WTC11 (cell line): ENCODE measurements around the gene CTAGE9. TPM values are rescaled to one million over a fixed set of nuclear protein-coding genes. Genes with fewer than 3 reads are reported as not detected.

Source experiments
- ATAC-seq: fragments of 200-7000 bp; cut with Tn5 transposase; 2 replicates; pipeline ENCODE4 v1.10.0; 2021; ENCODE audit warnings: mild to moderate bottlenecking, moderate library complexity
- CTCF ChIA-PET: fragments of 300-600 bp; sonication (Branson Sonifier 250); formaldehyde crosslinking; loops from one replicate; lab custom pipeline; 2021; ENCODE audit warnings: antibody characterized with exemption; lab: Charles Lee
- POLR2A ChIA-PET: fragments of 350-600 bp; sonication (Branson Sonifier 250); formaldehyde crosslinking; loops from one replicate; lab custom pipeline; 2021; ENCODE audit warnings: antibody characterized with exemption; lab: Charles Lee
- DNase-seq: peaks from one replicate; pipeline ENCODE4 v3.0.0; 2021; ENCODE audit warnings: low spot score
- H3K27ac Mint-ChIP-seq: 2 replicates; pipeline ENCODE4 v1.8.0; 2021; ENCODE audit warnings: mixed read lengths
- H3K27me3 Mint-ChIP-seq: 2 replicates; pipeline ENCODE4 v1.8.0; 2021; ENCODE audit warnings: low read depth, mild to moderate bottlenecking, moderate library complexity, mixed read lengths
- H3K36me3 Mint-ChIP-seq: 2 replicates; pipeline ENCODE4 v1.8.0; 2021; ENCODE audit warnings: mixed read lengths
- H3K4me1 Mint-ChIP-seq: 2 replicates; pipeline ENCODE4 v1.8.0; 2022; ENCODE audit warnings: mixed read lengths
- H3K4me3 Mint-ChIP-seq: 2 replicates; pipeline ENCODE4 v1.8.0; 2021; ENCODE audit warnings: mild to moderate bottlenecking, moderate library complexity, mixed read lengths
- H3K9me3 Mint-ChIP-seq: 2 replicates; pipeline ENCODE4 v1.8.0; 2021; ENCODE audit warnings: mixed read lengths
- CBFB ChIP-seq: sonication (generic); formaldehyde crosslinking; IDR thresholded peaks from 2 replicates; pipeline ENCODE4 v1.8.1; 2022; ENCODE audit warnings: mild to moderate bottlenecking, low read depth, missing genetic modification reagents
- CREM ChIP-seq: sonication (generic); formaldehyde crosslinking; IDR thresholded peaks from 2 replicates; pipeline ENCODE4 v1.8.1; 2022; ENCODE audit warnings: mild to moderate bottlenecking, missing genetic modification reagents, moderate library complexity
- KAT7 ChIP-seq: sonication (generic); formaldehyde crosslinking; IDR thresholded peaks from 2 replicates; pipeline ENCODE4 v1.8.1; 2023; ENCODE audit warnings: missing genetic modification reagents, mild to moderate bottlenecking, borderline replicate concordance
- NR2C2 ChIP-seq: sonication (generic); formaldehyde crosslinking; IDR thresholded peaks from 2 replicates; pipeline ENCODE4 v1.8.0; 2022; ENCODE audit warnings: mild to moderate bottlenecking, missing genetic modification reagents
- NR3C1 ChIP-seq: sonication (generic); formaldehyde crosslinking; conservative IDR thresholded peaks from 2 replicates; pipeline ENCODE4 v1.8.1; 2023; ENCODE audit warnings: low read depth, mild to moderate bottlenecking, missing genetic modification reagents
- PRRX2 ChIP-seq: fragments of 250-450 bp; sonication (Bioruptor Pico); IDR thresholded peaks from 2 replicates; pipeline ENCODE4 v1.8.0; 2021; ENCODE audit warnings: mild to moderate bottlenecking
- ZNF121 ChIP-seq: sonication (generic); formaldehyde crosslinking; IDR thresholded peaks from 2 replicates; pipeline ENCODE4 v1.8.0; 2023; ENCODE audit warnings: missing genetic modification reagents
- ZNF671 ChIP-seq: fragments of 250-450 bp; sonication (Bioruptor Pico); IDR thresholded peaks from 2 replicates; pipeline ENCODE4 v1.8.0; 2021; ENCODE audit warnings: mild to moderate bottlenecking
- total RNA-seq: library from RNA; stranded (reverse); gene quantifications from 3 replicates; pipeline ENCODE4 v1.2.3, GENCODE V29; 2021
- TF ChIP-seq, protein P1 (sequence below): fragments of 250-450 bp; sonication (Bioruptor Pico); IDR thresholded peaks from 2 replicates; pipeline ENCODE4 v1.9.0; 2021; ENCODE audit warnings: mild to moderate bottlenecking
- TF ChIP-seq, protein P2 (sequence below): sonication (generic); formaldehyde crosslinking; IDR thresholded peaks from 2 replicates; pipeline ENCODE4 v1.8.0; 2022; ENCODE audit warnings: mild to moderate bottlenecking, missing genetic modification reagents
- TF ChIP-seq, protein P3 (sequence below): sonication (generic); formaldehyde crosslinking; IDR thresholded peaks from 2 replicates; pipeline ENCODE4 v1.8.1; 2022; ENCODE audit warnings: missing genetic modification reagents, borderline replicate concordance
- TF ChIP-seq, protein P4 (sequence below): sonication (generic); formaldehyde crosslinking; conservative IDR thresholded peaks from 2 replicates; pipeline ENCODE4 v1.8.1; 2022; ENCODE audit warnings: mild to moderate bottlenecking, missing genetic modification reagents
- TF ChIP-seq, protein P5 (sequence below): fragments of 250-450 bp; sonication (Bioruptor Pico); IDR thresholded peaks from 2 replicates; pipeline ENCODE4 v1.9.0; 2021; ENCODE audit warnings: moderate library complexity, mild to moderate bottlenecking, inconsistent platforms, borderline replicate concordance
- TF ChIP-seq, protein P6 (sequence below): sonication (generic); formaldehyde crosslinking; IDR thresholded peaks from 2 replicates; pipeline ENCODE4 v1.8.0; 2022; ENCODE audit warnings: mild to moderate bottlenecking, missing genetic modification reagents
- TF ChIP-seq, protein P7 (sequence below): sonication (generic); formaldehyde crosslinking; IDR thresholded peaks from 2 replicates; pipeline ENCODE4 v1.8.0; 2023; ENCODE audit warnings: missing genetic modification reagents
- TF ChIP-seq, protein P8 (sequence below): sonication (generic); formaldehyde crosslinking; IDR thresholded peaks from 2 replicates; pipeline ENCODE4 v1.8.1; 2022; ENCODE audit warnings: low read depth, mild to moderate bottlenecking, moderate library complexity, missing genetic modification reagents, borderline replicate concordance
- TF ChIP-seq, protein P9 (sequence below): fragments of 250-450 bp; sonication (Bioruptor Pico); IDR thresholded peaks from 2 replicates; pipeline ENCODE4 v1.9.0; 2021; ENCODE audit warnings: mild to moderate bottlenecking, borderline replicate concordance

Gene CTAGE9
- total RNA-seq, 1 experiment from 2014 or later = 0.09 TPM

DNA sequence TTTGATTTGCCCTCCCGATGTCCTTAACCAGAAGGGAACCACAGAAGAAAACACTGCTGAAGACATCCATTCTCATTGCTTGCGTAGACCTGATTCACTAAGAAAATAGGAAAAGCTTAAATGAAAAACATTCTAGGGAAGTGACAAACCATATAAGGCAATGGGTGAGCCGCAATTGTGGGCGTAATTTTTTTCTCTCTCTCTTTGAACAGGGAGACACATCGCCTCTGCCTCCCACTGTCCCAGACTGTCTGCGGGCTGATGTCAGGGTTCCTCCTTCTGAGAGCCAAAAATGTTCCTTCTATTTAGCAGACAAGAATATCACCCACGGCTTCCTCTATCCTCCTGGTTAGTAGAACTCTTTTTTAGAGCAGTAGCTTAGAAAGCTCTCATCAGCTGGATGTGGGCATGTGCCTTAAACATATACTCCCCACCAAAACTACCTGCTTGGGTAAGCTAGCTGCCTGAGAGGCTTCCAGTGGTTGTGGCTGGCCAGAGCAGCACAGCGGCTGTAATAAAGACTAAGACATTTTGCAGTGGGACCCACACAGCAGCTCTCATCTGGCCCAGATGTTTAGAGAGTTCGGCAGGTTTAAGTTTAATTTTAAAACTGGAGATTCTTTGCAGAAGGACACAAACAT lies 22.7 kb upstream of the CTAGE9 start:
- ChIA-PET CTCF (interaction anchor here (0.8 to 1.1 kb wide), 2 partner anchors 38 to 39 kb away, joined by 4 read pairs; no protein-coding TSS in a partner anchor), POLR2A (no interaction called here)
- no peaks in the 10 kb centered on the region for H3K4me1 Mint-ChIP-seq
- no peak overlapping the region for H3K4me3 Mint-ChIP-seq
- H3K36me3 Mint-ChIP-seq = no peaks in the 10 kb centered on the region
- peak; percentile 74 for ATAC-seq
- no peaks in the 10 kb centered on the region for H3K9me3 Mint-ChIP-seq
- H3K27me3 Mint-ChIP-seq = peaks cover 13% of the 10 kb centered on the region
- DNase-seq = no peak
- H3K27ac Mint-ChIP-seq = no peak overlapping the region
- TF ChIP-seq KAT7 (no peak), PRRX2 (CRISPR knock-in tag) (no peak), ZNF121 (no peak), NR2C2 (no peak)
- TF ChIP-seq, protein P1, sequence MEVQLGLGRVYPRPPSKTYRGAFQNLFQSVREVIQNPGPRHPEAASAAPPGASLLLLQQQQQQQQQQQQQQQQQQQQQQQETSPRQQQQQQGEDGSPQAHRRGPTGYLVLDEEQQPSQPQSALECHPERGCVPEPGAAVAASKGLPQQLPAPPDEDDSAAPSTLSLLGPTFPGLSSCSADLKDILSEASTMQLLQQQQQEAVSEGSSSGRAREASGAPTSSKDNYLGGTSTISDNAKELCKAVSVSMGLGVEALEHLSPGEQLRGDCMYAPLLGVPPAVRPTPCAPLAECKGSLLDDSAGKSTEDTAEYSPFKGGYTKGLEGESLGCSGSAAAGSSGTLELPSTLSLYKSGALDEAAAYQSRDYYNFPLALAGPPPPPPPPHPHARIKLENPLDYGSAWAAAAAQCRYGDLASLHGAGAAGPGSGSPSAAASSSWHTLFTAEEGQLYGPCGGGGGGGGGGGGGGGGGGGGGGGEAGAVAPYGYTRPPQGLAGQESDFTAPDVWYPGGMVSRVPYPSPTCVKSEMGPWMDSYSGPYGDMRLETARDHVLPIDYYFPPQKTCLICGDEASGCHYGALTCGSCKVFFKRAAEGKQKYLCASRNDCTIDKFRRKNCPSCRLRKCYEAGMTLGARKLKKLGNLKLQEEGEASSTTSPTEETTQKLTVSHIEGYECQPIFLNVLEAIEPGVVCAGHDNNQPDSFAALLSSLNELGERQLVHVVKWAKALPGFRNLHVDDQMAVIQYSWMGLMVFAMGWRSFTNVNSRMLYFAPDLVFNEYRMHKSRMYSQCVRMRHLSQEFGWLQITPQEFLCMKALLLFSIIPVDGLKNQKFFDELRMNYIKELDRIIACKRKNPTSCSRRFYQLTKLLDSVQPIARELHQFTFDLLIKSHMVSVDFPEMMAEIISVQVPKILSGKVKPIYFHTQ (CRISPR knock-in tag) = no peak
- TF ChIP-seq, protein P2, sequence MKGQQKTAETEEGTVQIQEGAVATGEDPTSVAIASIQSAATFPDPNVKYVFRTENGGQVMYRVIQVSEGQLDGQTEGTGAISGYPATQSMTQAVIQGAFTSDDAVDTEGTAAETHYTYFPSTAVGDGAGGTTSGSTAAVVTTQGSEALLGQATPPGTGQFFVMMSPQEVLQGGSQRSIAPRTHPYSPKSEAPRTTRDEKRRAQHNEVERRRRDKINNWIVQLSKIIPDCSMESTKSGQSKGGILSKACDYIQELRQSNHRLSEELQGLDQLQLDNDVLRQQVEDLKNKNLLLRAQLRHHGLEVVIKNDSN (CRISPR knock-in tag) = no peak
- TF ChIP-seq, all 79 proteins: peak for 0

DNA sequence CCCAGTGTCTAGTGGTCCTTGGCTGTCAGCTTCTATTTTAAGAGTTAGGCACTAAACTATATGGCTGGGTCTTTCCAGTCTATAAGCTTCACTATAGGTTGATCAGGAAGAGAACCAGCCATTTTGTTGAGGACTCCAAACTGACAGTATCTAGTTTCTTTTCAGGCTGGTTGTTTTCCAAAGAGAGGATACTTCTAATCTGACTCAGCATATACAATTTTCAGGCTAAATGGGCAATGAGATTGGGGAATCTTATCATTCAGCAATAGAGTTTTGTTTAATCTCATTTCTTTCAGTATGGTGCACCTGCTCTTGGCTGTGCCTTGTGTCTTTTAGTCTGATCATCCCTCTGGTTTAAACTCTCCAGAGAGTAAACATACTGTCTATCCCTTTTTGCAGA lies 20.4 kb upstream of the CTAGE9 start:
- CTCF ChIA-PET = interaction anchor here (1.1 kb wide), 1 partner anchor 193 kb away, joined by 4 read pairs; no protein-coding TSS in a partner anchor
- H3K27me3 Mint-ChIP-seq = peaks cover 11% of the 10 kb centered on the region
- TF ChIP-seq, protein P3, sequence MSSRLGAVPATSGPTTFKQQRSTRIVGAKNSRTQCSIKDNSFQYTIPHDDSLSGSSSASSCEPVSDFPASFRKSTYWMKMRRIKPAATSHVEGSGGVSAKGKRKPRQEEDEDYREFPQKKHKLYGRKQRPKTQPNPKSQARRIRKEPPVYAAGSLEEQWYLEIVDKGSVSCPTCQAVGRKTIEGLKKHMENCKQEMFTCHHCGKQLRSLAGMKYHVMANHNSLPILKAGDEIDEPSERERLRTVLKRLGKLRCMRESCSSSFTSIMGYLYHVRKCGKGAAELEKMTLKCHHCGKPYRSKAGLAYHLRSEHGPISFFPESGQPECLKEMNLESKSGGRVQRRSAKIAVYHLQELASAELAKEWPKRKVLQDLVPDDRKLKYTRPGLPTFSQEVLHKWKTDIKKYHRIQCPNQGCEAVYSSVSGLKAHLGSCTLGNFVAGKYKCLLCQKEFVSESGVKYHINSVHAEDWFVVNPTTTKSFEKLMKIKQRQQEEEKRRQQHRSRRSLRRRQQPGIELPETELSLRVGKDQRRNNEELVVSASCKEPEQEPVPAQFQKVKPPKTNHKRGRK = no peak
- TF ChIP-seq CBFB (CRISPR knock-in tag) = no peak
- no peak for TF ChIP-seq ZNF671
- TF ChIP-seq ZNF121 = no peak
- no peak for TF ChIP-seq CREM
- TF ChIP-seq, protein P4, sequence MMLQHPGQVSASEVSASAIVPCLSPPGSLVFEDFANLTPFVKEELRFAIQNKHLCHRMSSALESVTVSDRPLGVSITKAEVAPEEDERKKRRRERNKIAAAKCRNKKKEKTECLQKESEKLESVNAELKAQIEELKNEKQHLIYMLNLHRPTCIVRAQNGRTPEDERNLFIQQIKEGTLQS (CRISPR knock-in tag) = no peak
- no peak for TF ChIP-seq NR3C1 (CRISPR knock-in tag)
- TF ChIP-seq, protein P5, sequence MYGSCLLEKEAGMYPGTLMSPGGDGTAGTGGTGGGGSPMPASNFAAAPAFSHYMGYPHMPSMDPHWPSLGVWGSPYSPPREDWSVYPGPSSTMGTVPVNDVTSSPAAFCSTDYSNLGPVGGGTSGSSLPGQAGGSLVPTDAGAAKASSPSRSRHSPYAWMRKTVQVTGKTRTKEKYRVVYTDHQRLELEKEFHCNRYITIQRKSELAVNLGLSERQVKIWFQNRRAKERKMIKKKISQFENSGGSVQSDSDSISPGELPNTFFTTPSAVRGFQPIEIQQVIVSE (CRISPR knock-in tag) = no peak
- TF ChIP-seq, protein P6, sequence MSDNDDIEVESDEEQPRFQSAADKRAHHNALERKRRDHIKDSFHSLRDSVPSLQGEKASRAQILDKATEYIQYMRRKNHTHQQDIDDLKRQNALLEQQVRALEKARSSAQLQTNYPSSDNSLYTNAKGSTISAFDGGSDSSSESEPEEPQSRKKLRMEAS (CRISPR knock-in tag) = no peak
- TF ChIP-seq, protein P7, sequence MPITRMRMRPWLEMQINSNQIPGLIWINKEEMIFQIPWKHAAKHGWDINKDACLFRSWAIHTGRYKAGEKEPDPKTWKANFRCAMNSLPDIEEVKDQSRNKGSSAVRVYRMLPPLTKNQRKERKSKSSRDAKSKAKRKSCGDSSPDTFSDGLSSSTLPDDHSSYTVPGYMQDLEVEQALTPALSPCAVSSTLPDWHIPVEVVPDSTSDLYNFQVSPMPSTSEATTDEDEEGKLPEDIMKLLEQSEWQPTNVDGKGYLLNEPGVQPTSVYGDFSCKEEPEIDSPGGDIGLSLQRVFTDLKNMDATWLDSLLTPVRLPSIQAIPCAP (CRISPR knock-in tag) = no peak
- TF ChIP-seq, protein P8, sequence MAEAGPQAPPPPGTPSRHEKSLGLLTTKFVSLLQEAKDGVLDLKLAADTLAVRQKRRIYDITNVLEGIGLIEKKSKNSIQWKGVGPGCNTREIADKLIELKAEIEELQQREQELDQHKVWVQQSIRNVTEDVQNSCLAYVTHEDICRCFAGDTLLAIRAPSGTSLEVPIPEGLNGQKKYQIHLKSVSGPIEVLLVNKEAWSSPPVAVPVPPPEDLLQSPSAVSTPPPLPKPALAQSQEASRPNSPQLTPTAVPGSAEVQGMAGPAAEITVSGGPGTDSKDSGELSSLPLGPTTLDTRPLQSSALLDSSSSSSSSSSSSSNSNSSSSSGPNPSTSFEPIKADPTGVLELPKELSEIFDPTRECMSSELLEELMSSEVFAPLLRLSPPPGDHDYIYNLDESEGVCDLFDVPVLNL (CRISPR knock-in tag) = no peak
- TF ChIP-seq, protein P9, sequence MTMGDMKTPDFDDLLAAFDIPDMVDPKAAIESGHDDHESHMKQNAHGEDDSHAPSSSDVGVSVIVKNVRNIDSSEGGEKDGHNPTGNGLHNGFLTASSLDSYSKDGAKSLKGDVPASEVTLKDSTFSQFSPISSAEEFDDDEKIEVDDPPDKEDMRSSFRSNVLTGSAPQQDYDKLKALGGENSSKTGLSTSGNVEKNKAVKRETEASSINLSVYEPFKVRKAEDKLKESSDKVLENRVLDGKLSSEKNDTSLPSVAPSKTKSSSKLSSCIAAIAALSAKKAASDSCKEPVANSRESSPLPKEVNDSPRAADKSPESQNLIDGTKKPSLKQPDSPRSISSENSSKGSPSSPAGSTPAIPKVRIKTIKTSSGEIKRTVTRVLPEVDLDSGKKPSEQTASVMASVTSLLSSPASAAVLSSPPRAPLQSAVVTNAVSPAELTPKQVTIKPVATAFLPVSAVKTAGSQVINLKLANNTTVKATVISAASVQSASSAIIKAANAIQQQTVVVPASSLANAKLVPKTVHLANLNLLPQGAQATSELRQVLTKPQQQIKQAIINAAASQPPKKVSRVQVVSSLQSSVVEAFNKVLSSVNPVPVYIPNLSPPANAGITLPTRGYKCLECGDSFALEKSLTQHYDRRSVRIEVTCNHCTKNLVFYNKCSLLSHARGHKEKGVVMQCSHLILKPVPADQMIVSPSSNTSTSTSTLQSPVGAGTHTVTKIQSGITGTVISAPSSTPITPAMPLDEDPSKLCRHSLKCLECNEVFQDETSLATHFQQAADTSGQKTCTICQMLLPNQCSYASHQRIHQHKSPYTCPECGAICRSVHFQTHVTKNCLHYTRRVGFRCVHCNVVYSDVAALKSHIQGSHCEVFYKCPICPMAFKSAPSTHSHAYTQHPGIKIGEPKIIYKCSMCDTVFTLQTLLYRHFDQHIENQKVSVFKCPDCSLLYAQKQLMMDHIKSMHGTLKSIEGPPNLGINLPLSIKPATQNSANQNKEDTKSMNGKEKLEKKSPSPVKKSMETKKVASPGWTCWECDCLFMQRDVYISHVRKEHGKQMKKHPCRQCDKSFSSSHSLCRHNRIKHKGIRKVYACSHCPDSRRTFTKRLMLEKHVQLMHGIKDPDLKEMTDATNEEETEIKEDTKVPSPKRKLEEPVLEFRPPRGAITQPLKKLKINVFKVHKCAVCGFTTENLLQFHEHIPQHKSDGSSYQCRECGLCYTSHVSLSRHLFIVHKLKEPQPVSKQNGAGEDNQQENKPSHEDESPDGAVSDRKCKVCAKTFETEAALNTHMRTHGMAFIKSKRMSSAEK = no peak
- TF ChIP-seq, all 79 proteins: peak for 0
- no peak for DNase-seq
- Mint-ChIP-seq H3K9me3 (peaks cover 9% of the 10 kb centered on the region), H3K4me3 (no peak overlapping the region), H3K36me3 (peaks cover 5% of the 10 kb centered on the region; the same call in 1 of the 2 replicates), H3K4me1 (no peaks in the 10 kb centered on the region), H3K27ac (no peak overlapping the region)
- POLR2A ChIA-PET = no interaction called here
- ATAC-seq = no peak
